ENCODE data around the gene MYO5C. TPM values are rescaled to one million over a fixed set of nuclear protein-coding genes. Genes with fewer than 3 reads are reported as not detected.

MYO5C gene
- total RNA-seq, 4 donors from 2014 or later, result 28.9 to 36.9 (median 32.5) TPM

- Histone ChIP-seq H3K36me3 (no peaks in the 10 kb centered on the region), H3K4me3 (no peak overlapping the region), H3K9me3 (no peaks in the 10 kb centered on the region), H3K27ac (no peak overlapping the region), H3K27me3 (no peaks in the 10 kb centered on the region), H3K4me1 (no peaks in the 10 kb centered on the region)
- DNase-seq, result peak; percentile 53 to 63
- intact Hi-C loops (cut with DNase I; ENCODE audit: low total_unique reads), result no loop called here
- TF ChIP-seq POLR2A (IDR thresholded peaks at IDR 0.05), result no peak
- TF ChIP-seq CTCF (IDR thresholded peaks at IDR 0.05), result peak; percentile 46 to 80 (median 70)
Observed at GRCh38 chr15:52227456-52227855, 68.1 kb downstream of the MYO5C start.

- Histone ChIP-seq H3K36me3 (no peaks in the 10 kb centered on the region), H3K27ac (no peak overlapping the region), H3K4me1 (no peaks in the 10 kb centered on the region), H3K4me3 (no peak overlapping the region), H3K27me3 (no peaks in the 10 kb centered on the region), H3K9me3 (no peaks in the 10 kb centered on the region)
- intact Hi-C loops (cut with DNase I; ENCODE audit: low total_unique reads), result no loop called here
- DNase-seq, result no peak
- TF ChIP-seq POLR2A (IDR thresholded peaks at IDR 0.05), result no peak
- no peak for TF ChIP-seq CTCF (IDR thresholded peaks at IDR 0.05)
Observed at GRCh38 chr15:52225230-52225629, 70.4 kb downstream of the MYO5C start.

GRCh38 chr15:52224211-52224610 is 71.4 kb downstream of the MYO5C start:
- H3K4me1 ChIP-seq, result no peaks in the 10 kb centered on the region
- no peaks in the 10 kb centered on the region for H3K27me3 ChIP-seq
- H3K9me3 ChIP-seq, result no peaks in the 10 kb centered on the region
- no peak for DNase-seq
- no peak for TF ChIP-seq CTCF (IDR thresholded peaks at IDR 0.05)
- TF ChIP-seq POLR2A (IDR thresholded peaks at IDR 0.05), result no peak
- H3K4me3 ChIP-seq, result no peak overlapping the region
- H3K27ac ChIP-seq, result no peak overlapping the region
- intact Hi-C loops (cut with DNase I; ENCODE audit: low total_unique reads), result no loop called here
- H3K36me3 ChIP-seq, result no peaks in the 10 kb centered on the region

GRCh38 chr15:52221730-52222129 is 73.9 kb downstream of the MYO5C start:
- TF ChIP-seq CTCF (IDR thresholded peaks at IDR 0.05) (no peak), POLR2A (IDR thresholded peaks at IDR 0.05) (no peak)
- H3K27me3 ChIP-seq, result no peaks in the 10 kb centered on the region
- intact Hi-C loops (cut with DNase I; ENCODE audit: low total_unique reads), result no loop called here
- H3K4me1 ChIP-seq, result no peaks in the 10 kb centered on the region
- H3K4me3 ChIP-seq, result no peak overlapping the region
- no peaks in the 10 kb centered on the region for H3K36me3 ChIP-seq
- DNase-seq, result no peak
- no peaks in the 10 kb centered on the region for H3K9me3 ChIP-seq
- H3K27ac ChIP-seq, result no peak overlapping the region

GRCh38 chr15:52220937-52221660 is 74.5 kb downstream of the MYO5C start:
- intact Hi-C loops (cut with DNase I; ENCODE audit: low total_unique reads), result no loop called here
- H3K27ac ChIP-seq, result no peak overlapping the region
- H3K27me3 ChIP-seq, result no peaks in the 10 kb centered on the region
- DNase-seq, result no peak
- no peak overlapping the region for H3K4me3 ChIP-seq
- H3K36me3 ChIP-seq, result no peaks in the 10 kb centered on the region
- H3K9me3 ChIP-seq, result no peaks in the 10 kb centered on the region
- TF ChIP-seq POLR2A (IDR thresholded peaks at IDR 0.05), result no peak
- no peak for TF ChIP-seq CTCF (IDR thresholded peaks at IDR 0.05)
- H3K4me1 ChIP-seq, result no peaks in the 10 kb centered on the region

Measured in uterus (tissue), 4 donors.